Measurements from ENCODE around the gene TENM4. TPM values are rescaled to one million over a fixed set of nuclear protein-coding genes. Genes with fewer than 3 reads are reported as not detected.

TENM4 gene
- total RNA-seq, 1 donor from 2014 or later: 11.9 TPM

DNA sequence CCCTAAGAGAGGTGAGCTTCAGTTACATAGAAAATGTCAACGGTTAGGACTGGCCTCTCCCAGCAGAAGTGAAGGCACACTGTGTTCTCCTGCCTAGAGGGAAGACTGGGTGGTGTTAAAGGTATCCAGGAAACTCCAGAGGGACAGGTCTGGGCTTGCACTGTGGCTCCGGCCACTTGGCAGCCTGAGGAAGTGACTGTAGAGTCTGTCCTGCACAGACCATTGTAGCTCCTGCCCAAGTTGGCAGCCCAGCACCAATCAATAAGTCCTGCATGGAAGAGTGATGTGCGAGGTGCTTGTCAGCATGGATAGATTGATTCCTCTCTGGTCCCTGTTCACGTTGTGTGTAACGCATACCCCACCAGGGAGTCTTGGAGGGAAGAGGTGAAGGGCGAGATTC is 284.8 kb downstream of the TENM4 start:
- DNase-seq (ENCODE audit: low spot score in 2 of 2): no peak
- no peaks in the 10 kb centered on the region for H3K27me3 ChIP-seq
- no peak overlapping the region for H3K4me3 ChIP-seq
- TF ChIP-seq, protein P1, sequence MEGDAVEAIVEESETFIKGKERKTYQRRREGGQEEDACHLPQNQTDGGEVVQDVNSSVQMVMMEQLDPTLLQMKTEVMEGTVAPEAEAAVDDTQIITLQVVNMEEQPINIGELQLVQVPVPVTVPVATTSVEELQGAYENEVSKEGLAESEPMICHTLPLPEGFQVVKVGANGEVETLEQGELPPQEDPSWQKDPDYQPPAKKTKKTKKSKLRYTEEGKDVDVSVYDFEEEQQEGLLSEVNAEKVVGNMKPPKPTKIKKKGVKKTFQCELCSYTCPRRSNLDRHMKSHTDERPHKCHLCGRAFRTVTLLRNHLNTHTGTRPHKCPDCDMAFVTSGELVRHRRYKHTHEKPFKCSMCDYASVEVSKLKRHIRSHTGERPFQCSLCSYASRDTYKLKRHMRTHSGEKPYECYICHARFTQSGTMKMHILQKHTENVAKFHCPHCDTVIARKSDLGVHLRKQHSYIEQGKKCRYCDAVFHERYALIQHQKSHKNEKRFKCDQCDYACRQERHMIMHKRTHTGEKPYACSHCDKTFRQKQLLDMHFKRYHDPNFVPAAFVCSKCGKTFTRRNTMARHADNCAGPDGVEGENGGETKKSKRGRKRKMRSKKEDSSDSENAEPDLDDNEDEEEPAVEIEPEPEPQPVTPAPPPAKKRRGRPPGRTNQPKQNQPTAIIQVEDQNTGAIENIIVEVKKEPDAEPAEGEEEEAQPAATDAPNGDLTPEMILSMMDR (IDR thresholded peaks at IDR 0.05): no peak
- peaks cover 0 to 2% of the 10 kb centered on the region in 2 donors for H3K4me1 ChIP-seq
- H3K27ac ChIP-seq: no peak overlapping the region
- H3K9me3 ChIP-seq: no peaks in the 10 kb centered on the region
- intact Hi-C loops (cut with DNase I): no loop called here
- H3K36me3 ChIP-seq: no peaks in the 10 kb centered on the region

DNA sequence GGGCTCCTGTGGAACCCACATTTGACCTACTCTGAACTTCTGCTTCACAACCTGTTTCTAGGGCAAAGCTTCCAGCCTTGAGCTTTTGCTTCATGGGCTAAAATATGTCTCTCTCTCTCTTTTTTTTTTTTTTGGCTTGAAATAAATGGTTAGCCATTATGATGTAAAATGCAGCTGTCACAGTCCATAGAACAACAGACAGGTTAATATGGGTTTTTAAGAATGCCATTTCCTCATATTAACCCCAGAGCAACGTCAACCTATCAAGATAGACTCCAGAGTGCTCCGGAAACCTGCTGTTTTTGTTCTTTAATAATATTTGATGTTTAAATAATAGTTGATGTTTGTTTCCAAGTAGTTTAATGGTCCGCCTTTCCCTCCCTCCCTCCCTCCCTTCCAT is 285.6 kb downstream of the TENM4 start:
- TF ChIP-seq, protein P1 (IDR thresholded peaks at IDR 0.05): no peak
- no peak for DNase-seq (ENCODE audit: low spot score in 2 of 2)
- H3K4me3 ChIP-seq: no peak overlapping the region
- no peaks in the 10 kb centered on the region for H3K9me3 ChIP-seq
- H3K27me3 ChIP-seq: no peaks in the 10 kb centered on the region
- H3K4me1 ChIP-seq: peaks cover 0 to 2% of the 10 kb centered on the region in 2 donors
- H3K36me3 ChIP-seq: no peaks in the 10 kb centered on the region
- intact Hi-C loops (cut with DNase I): no loop called here
- H3K27ac ChIP-seq: no peak overlapping the region

DNA sequence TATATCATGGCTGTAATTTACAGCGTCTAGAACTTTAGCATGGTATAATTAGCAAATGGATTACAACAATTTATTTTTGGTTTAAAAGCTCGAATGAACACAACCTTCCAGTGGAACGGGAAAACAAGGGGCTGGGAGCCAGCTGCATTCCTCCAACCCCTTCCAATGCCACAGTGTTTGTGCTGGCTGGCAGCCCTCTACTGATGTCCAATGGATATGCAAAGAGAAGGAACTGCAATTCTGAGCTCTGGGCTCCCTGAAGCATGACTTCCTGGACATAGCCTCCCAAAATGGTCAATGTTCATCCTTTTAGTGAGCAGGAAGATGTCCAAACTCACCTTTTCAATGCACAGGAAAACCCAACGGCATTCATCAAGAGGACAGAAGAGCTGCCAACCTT is 288.3 kb downstream of the TENM4 start:
- intact Hi-C loops (cut with DNase I): no loop called here
- H3K27ac ChIP-seq: peak overlapping the region; percentile 2 to 51
- TF ChIP-seq, protein P1 (IDR thresholded peaks at IDR 0.05): no peak
- H3K27me3 ChIP-seq: no peaks in the 10 kb centered on the region
- no peak for DNase-seq (ENCODE audit: low spot score in 2 of 2)
- H3K4me3 ChIP-seq: no peak overlapping the region
- peaks cover 0 to 2% of the 10 kb centered on the region in 2 donors for H3K4me1 ChIP-seq
- H3K9me3 ChIP-seq: no peaks in the 10 kb centered on the region
- no peaks in the 10 kb centered on the region for H3K36me3 ChIP-seq

GRCh38 chr11:79151396-79151795 is 289.4 kb downstream of the TENM4 start:
- intact Hi-C loops (cut with DNase I): no loop called here

DNA sequence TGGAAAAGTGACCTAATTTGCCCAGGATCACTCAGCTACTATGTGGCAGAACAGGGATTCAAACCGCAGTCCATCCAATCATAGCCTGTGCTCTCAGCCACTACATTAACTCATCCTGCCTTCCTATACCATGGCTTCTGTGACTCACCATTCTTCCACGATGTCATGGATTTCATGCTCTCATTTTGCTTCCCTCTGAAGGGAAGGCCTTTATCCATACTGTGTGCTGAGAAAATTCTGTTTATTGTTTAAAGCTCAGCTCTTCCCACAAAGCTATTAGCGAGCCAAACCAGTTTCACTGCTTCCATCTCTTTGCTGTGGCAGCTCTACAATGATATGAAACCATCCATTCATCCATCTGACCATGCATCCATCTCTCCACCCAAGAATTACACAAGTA is 289.9 kb downstream of the TENM4 start:
- no peak for DNase-seq (ENCODE audit: low spot score in 2 of 2)
- intact Hi-C loops (cut with DNase I): no loop called here
- Histone ChIP-seq H3K27me3 (no peaks in the 10 kb centered on the region), H3K36me3 (no peaks in the 10 kb centered on the region), H3K4me3 (no peak overlapping the region), H3K9me3 (no peaks in the 10 kb centered on the region), H3K27ac (no peak overlapping the region), H3K4me1 (peaks cover 0 to 2% of the 10 kb centered on the region in 2 donors)
- TF ChIP-seq, protein P1 (IDR thresholded peaks at IDR 0.05): no peak

More at GRCh38 chr11:79151396-79151795, 289.4 kb downstream of the TENM4 start:
- no peak for DNase-seq (ENCODE audit: low spot score in 2 of 2)
- Histone ChIP-seq H3K9me3 (no peaks in the 10 kb centered on the region), H3K36me3 (no peaks in the 10 kb centered on the region), H3K27ac (no peak overlapping the region), H3K4me1 (peaks cover 0 to 2% of the 10 kb centered on the region in 2 donors), H3K4me3 (no peak overlapping the region), H3K27me3 (no peaks in the 10 kb centered on the region)
- TF ChIP-seq, protein P1 (IDR thresholded peaks at IDR 0.05): no peak

DNA sequence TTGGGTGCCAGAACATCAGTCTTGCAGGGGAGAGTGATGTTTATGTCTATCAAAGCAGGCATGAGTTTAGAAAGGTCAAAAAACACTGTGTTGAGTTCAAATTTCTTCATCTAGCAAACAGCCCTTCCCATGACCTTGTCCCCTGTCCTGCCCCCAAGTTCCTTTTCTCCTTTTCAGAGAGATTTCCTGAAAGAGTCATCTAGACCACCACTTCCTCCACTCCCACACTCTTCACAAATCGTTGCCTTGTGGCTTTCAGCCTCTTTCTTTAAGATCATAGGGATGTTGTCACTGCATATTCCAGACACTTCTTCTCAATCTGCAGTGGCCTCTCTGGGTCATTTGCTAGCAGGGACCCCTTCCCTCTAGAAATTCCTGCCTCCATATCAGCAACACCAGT is 290.5 kb downstream of the TENM4 start:
- TF ChIP-seq, protein P1 (IDR thresholded peaks at IDR 0.05): no peak
- Histone ChIP-seq H3K9me3 (no peaks in the 10 kb centered on the region), H3K27ac (no peak overlapping the region), H3K4me1 (peaks cover 0 to 2% of the 10 kb centered on the region in 2 donors), H3K4me3 (no peak overlapping the region), H3K27me3 (no peaks in the 10 kb centered on the region), H3K36me3 (no peaks in the 10 kb centered on the region)
- no peak for DNase-seq (ENCODE audit: low spot score in 2 of 2)
- intact Hi-C loops (cut with DNase I): no loop called here
